Measurements from ENCODE around the gene ZSWIM8.

DNA sequence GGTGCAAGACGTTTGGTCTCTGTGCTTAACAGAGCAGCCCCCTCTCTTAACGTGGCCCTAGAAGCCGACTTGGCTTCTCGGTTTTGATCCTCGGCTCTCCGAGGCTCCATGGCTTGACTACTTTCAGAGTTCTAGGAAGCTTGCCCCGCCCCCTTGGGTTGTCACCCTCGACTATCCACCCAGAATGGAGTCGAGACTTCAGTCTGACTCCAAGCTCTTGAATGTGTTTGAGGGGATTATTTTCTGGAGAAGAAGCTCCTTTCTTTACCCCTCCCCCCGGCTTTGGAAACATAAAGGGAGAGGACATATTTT, 40.8 kb upstream of the ZSWIM8 start:
- TF ChIP-seq, protein P1, sequence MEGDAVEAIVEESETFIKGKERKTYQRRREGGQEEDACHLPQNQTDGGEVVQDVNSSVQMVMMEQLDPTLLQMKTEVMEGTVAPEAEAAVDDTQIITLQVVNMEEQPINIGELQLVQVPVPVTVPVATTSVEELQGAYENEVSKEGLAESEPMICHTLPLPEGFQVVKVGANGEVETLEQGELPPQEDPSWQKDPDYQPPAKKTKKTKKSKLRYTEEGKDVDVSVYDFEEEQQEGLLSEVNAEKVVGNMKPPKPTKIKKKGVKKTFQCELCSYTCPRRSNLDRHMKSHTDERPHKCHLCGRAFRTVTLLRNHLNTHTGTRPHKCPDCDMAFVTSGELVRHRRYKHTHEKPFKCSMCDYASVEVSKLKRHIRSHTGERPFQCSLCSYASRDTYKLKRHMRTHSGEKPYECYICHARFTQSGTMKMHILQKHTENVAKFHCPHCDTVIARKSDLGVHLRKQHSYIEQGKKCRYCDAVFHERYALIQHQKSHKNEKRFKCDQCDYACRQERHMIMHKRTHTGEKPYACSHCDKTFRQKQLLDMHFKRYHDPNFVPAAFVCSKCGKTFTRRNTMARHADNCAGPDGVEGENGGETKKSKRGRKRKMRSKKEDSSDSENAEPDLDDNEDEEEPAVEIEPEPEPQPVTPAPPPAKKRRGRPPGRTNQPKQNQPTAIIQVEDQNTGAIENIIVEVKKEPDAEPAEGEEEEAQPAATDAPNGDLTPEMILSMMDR (IDR thresholded peaks at IDR 0.05; ENCODE audit: low read length), result no peak
- TF ChIP-seq EZH2 (optimal IDR thresholded peaks at IDR 0.05; ENCODE audit: low read depth, low read length) (no peak), EZH2phosphoT487 (IDR thresholded peaks at IDR 0.05; ENCODE audit: low read length) (no peak)

Data from MM.1S (cell line).